Activated CD8-positive, alpha-beta memory T cell treated with anti-CD3 and anti-CD28 coated beads, Interleukin-2, amount 50 U/mL, for 24 hours (primary cell): ENCODE data around the gene BLTP3B.

Experiments used
- DNase-seq: peaks from one replicate; pipeline ENCODE4 v3.0.0-alpha.2; 2020; ENCODE audit errors: extremely low read depth

The BLTP3B gene

DNA sequence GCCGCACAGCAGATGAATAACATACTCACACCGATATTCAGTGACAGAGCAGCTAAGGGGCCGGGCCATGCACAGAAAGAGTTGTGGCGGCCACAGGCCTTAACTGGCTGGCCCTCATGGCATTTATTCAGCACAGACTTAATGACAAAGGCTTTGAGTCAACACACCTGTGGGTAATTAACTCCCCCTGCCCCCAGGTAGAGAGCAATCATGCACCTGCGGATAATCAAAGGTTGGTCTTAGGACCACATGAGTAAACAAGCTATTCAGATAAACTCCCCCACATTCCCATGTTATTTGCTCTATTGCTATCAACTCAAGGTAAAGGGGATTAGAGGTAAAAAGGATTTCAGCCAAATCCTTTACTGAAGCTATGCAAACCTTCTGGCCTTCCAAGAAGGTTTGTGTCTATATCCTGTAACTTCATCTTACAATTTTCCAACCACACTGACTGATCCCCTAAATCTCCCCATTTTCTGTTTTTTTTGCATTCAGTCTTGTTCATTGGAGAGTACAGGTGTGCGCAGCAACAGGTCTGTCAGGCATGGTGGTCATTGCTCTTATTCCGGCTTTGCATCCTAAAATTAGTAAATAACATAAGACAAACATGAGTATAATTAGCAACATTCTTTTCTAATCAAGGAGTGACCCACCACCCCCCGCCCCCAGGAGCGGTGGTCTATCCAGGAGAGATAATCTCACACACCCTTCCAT lies 16.9 kb upstream of the BLTP3B start:
- DNase-seq = no peak

GRCh38 chr12:100158535-100158934 lies 15.9 kb upstream of the BLTP3B start:
- no peak for DNase-seq

GRCh38 chr12:100157427-100157821 lies 14.8 kb upstream of the BLTP3B start:
- no peak for DNase-seq

GRCh38 chr12:100156731-100157426 lies 14.2 kb upstream of the BLTP3B start:
- DNase-seq = no peak

DNA sequence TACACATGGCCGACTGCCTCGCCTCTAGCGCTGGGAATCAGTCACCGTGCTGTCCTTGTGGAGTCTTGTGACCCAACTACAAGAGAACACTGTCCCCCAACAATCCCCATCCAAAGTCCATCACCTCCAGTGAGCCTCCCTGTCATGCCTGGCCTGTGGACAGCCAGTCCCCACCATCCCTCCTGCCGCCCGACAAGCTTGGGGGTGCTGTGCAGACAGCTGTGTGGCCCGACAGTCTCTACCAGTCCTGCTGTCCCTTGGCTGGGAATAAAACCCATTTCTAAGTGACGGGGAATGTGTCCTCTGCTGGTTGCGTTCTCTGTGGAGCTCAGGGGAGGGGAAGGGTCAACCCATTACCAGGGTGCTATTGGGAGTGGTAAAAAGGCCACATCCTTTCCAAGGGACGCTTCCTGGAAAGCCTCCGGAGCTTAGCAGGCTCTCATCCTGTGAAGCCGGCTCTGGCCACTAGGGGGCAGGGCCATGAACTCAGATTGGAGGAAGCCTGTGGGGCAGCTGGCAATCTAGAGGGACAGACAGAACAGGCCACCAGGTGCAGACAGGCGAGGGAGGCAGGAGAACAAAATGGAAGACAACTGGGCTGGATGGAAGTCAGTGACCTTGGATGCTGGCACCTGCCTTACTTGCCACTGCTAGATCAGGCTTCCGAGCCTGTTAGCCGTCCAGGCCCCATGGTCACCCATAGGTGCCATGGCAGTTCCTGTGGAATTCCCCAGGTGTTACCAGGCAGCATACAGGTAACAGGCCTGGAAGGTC lies 12.0 kb upstream of the BLTP3B start:
- peak; percentile 34 for DNase-seq

- no peak for DNase-seq
These were observed 10.5 kb upstream of the BLTP3B start for GRCh38 chr12:100153131-100153530.

DNA sequence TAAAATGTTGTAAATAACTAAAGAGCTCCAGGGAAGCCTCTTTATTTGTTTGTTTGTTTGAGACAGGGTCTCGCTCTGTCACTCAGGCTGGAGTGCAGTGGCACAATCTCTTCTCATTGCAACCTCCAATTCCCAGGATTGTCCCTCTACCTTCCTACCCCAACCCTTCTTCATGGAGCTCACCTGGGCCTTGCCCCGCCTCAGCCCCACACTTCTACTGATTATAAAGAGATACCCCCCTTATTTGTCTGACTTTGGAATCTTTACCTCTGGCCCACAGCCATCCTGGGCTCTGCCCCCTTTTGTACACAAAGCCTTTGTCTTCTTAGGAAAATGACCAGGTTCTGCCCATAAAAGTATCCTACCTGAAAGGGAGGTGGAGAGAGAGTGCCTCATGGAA lies 9.1 kb upstream of the BLTP3B start:
- DNase-seq = no peak

- no peak for DNase-seq
These were observed 3.6 kb upstream of the BLTP3B start for GRCh38 chr12:100146252-100146651.

- no peak for DNase-seq
These were observed 3.0 kb upstream of the BLTP3B start for GRCh38 chr12:100145643-100146042.

- peak; percentile 8 for DNase-seq
These were observed 450 bp downstream of the BLTP3B start for GRCh38 chr12:100141998-100142850.

- DNase-seq = no peak
These were observed 1.0 kb downstream of the BLTP3B start for GRCh38 chr12:100141666-100141997.

DNA sequence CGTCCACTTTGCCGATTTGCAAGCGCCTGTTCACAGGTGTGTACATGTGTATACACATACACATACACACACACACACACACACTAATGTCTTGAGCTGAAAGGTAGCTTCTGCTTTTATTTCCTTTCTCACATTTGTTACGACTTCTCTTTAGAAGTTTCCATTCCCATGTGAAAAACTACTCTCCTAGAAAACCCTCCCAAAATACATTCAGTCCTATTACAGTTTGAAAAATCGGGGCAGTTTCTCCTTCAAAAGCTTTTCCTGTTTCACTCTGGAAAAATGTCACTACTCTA lies 3.9 kb downstream of the BLTP3B start:
- DNase-seq = no peak

- no peak for DNase-seq
These were observed 4.4 kb downstream of the BLTP3B start for GRCh38 chr12:100138048-100138802.

GRCh38 chr12:100133200-100133599 lies 9.5 kb downstream of the BLTP3B start:
- DNase-seq = no peak

DNA sequence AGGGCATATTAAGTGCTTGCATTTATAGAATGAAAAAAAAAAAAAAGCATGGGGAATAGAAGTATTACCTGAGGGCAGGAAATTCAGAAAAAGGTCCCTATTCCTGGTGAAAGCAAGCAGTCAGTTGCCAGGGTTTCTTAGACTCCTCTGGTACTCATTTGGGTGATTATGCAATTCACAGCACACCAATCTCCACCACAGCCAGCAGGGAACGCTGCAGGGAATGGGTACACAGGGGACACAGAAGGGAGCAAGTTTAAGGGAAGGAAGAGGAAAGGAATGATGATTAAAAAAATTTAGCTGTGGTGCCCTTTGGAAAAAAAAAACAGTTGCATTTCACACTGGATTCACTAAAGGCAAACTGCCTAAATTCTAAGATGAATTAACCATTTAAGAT lies 14.2 kb downstream of the BLTP3B start:
- no peak for DNase-seq

DNA sequence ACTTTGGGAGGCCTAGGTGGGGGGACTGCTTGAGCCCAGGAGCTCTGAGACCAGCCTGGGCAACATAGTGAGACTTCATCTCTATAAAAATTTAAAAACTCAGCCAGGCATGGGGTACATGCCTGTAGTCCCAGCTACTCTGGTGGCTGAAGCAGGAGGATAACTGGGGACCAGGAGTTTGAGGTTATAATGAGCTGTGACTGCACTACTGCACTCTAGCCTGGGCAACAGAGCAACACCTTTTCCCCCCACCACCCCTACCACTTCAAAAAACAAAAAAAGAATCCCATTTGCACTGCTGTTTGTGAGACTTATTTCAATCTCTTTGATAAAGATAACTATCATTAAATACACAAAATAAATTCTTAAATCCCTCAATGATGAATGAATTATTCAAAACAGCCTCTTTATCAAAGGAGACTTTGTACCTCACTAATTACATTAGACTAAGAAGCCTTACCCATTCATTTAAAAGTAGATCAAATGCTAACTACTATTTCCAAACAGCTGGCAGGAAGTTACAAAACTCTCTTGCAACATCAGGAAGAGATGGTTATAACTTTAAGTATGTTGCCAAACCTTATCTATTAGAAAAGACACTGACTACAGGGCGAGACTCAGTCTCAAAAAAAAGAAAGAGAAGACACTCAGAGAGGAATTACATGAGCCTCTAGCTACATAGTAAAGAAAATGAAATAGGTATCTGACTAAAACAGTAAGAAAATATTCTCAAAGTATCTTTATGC lies 14.7 kb downstream of the BLTP3B start:
- no peak for DNase-seq

GRCh38 chr12:100123316-100124095 lies 19.2 kb downstream of the BLTP3B start:
- no peak for DNase-seq

GRCh38 chr12:100120355-100120754 lies 22.3 kb downstream of the BLTP3B start:
- no peak for DNase-seq

DNA sequence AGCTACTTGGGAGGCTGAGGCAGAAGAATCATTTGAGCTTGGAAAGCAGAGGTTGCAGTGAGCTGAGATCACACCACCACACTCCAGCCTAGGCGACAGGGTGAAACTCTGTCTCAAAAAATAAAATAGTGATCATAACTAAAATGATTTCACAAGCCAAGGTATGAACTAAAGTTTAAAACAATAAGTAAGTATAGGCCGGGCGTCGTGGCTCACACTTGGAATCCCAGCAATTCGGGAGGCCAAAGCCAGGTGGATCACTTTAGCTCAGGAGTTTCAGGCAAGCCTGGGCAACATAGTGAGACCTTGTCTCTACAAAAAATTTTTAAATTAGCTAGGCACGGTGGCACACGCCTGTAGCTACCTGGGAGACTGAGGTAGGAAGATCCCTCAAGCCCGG lies 27.4 kb downstream of the BLTP3B start:
- no peak for DNase-seq

DNA sequence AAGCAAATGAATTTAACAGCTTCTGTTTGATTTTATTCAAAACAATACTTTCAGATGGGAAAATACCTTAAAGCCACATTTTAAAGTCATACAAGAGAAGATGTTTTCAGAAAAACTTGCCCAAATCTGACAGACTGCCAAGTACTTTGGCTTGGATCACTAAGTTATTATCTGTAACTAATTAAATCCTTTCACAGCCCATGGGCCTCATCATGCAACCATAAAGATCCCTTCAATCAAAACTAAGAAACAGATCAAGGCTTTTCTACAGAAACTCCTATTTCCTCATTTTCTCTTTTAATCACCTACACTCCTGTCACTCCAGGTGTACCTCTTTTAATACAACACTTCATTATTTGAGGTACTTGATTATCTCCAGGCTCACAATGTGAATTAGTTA lies 28.1 kb downstream of the BLTP3B start:
- DNase-seq = no peak
